Astrocyte of the hippocampus (primary cell): Measurements from ENCODE around the gene PLIN3.
"Not testable (repeated sequence)": the region's sequence is repeated elsewhere in the genome, so short reads cannot be mapped to it uniquely, and the experiment has no call there.

Experiments
- DNase-seq: peaks from one replicate; pipeline ENCODE4 v3.0.0; 2011; ENCODE audit warnings: low read depth, low spot score

Gene PLIN3, protein sequence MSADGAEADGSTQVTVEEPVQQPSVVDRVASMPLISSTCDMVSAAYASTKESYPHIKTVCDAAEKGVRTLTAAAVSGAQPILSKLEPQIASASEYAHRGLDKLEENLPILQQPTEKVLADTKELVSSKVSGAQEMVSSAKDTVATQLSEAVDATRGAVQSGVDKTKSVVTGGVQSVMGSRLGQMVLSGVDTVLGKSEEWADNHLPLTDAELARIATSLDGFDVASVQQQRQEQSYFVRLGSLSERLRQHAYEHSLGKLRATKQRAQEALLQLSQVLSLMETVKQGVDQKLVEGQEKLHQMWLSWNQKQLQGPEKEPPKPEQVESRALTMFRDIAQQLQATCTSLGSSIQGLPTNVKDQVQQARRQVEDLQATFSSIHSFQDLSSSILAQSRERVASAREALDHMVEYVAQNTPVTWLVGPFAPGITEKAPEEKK

DNA sequence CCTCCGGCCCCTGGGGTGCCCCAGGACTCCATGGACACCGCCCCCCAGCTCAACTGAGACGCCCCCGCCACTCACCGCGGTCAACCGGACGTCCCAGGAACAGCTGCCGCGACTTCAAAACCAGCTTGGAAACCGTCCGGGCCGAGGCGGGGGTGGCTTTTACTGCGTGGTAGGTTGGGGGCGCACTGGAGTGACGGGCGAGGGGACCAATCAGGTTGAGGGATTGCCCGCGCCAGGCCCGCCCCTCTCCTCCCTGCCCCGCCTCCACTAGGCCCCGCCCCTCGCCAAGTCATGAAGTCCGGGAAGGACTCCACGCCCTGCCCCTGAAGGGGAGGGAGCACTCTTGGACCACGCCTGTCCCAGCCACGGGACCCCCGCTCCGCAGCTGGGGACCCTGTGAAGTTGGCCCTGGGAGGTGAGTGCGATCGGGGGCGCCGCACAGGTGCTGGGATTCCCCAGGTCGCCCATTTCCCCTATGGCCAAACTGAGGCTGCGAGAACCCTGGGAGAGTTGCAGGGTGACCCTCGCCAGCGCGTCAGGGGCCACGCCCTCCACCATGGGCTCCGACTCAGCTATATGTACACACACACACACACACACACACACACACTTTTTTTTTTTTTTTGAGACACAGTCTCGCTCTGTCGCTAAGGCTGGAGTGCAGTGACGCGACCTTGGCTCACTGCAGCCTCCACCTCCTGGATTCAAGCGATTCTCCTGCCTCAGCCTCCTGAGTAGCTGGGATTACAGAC lies at the start of gene PLIN3:
Gene PLIN3 (minus strand): TSS at position 134 of the 752 bp plus-strand sequence. CDS start 6,273 bp downstream, outside the sequence.
- DNase-seq: peak; percentile 99

- no peak for DNase-seq
Measured at GRCh38 chr19:4916292-4917082, 49.0 kb upstream of the PLIN3 start.

- peak; percentile 84 for DNase-seq
Measured at GRCh38 chr19:4914736-4915501, 47.5 kb upstream of the PLIN3 start.

- DNase-seq: peak; percentile 52
Measured at GRCh38 chr19:4913996-4914735, 46.7 kb upstream of the PLIN3 start.

DNA sequence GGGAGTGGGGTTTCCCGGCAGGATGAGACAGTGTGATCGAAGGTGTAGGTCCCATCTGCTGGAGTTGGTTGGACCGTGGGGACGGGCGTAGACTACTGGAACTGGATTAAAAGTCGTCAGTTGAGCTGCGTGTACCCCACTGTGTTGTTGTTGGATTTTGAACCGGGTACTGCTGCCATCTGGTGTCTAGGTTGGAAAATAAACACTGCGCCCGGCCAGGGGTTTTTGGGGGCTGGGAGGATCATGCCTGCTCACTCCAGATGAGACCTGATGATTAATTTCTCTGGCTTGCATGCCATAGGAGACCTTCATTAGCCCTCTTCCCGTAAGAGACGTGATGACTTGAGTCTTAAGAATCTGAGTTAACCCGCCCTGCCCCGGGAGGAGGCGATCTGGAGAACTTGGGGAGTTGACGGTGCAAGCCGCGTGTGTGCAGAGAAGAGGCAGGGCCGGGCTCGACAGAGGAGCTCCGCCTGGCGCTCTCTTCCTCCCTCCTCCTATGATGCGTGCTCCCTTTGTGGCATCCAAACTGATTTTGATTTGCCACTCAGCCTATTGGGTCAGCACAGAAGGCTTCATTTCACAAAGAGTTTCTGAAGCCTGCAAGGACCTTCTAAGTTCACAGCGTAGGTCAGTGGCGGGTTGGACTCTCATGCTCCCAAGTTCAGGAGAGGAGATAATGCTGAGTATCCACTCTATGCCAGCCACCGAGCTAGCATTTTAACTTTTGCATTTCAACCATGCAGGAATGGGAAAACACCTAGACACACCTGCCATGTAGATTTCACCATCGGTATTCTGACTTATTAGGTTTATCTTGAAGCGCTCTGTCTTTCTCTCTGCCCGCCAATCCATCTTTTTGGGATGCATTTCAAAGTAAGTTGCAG lies 44.6 kb upstream of the PLIN3 start:
- peak; percentile 98 for DNase-seq

DNA sequence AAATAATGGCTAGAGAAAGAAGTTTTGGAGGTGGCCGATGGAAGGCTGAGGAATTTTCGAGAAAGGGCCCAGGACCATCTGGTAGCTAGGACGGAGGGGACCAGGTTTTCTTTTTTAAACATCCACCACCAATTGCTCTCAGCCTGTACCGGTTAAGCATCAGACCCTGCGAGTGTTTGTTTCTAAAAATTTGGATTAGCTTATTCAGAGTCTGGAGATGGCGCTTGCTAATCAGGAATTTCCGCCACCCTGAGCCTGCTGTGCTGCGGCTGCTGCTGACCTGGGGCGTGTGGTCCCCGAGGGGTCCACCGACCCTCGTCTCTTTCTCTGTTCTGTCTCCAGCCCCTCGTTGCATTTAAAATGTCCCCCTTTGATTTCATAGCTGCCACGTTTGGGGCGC lies 43.8 kb upstream of the PLIN3 start:
- DNase-seq: peak; percentile 53

GRCh38 chr19:4910594-4911281 lies 43.3 kb upstream of the PLIN3 start:
- DNase-seq: peak; percentile 87

- DNase-seq: peak; percentile 96
Measured at GRCh38 chr19:4909897-4910593, 42.6 kb upstream of the PLIN3 start.

- DNase-seq: peak; percentile 44
Measured at GRCh38 chr19:4909156-4909896, 41.9 kb upstream of the PLIN3 start, which contains the start of gene UHRF1. TSS of gene UHRF1 (plus strand) at chr19:4909501. CDS start at chr19:4910886, 1,385 bp downstream.

DNA sequence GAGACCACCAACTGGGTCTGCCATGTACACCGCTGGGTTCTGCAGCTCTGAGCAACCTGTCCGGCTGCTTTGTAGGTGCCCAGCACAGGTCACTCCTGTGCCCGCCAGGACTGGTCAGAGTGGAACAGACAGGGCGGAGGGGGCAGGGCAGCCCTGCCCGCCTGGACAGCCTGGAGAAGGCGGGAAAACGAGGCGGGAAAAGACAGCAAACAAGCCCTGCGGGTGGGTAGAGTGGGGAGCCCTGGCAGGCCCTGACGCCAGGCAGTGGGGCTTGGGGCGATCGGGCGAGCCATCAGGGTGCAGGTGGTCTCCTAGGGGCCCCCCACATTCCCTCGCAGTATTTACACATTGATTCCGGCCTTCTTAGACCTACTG lies 41.3 kb upstream of the PLIN3 start:
- no peak for DNase-seq

GRCh38 chr19:4908360-4908759 lies 40.9 kb upstream of the PLIN3 start:
- DNase-seq: no peak

- no peak for DNase-seq
Measured at GRCh38 chr19:4906963-4907362, 39.5 kb upstream of the PLIN3 start.

- no peak for DNase-seq
Measured at GRCh38 chr19:4904481-4904880, 37.0 kb upstream of the PLIN3 start.

GRCh38 chr19:4902796-4903195 lies 35.3 kb upstream of the PLIN3 start, which contains the start of gene ARRDC5:
TSS of gene ARRDC5 (minus strand) at chr19:4902896. CDS start at chr19:4902825, 71 bp downstream.
- no peak for DNase-seq

DNA sequence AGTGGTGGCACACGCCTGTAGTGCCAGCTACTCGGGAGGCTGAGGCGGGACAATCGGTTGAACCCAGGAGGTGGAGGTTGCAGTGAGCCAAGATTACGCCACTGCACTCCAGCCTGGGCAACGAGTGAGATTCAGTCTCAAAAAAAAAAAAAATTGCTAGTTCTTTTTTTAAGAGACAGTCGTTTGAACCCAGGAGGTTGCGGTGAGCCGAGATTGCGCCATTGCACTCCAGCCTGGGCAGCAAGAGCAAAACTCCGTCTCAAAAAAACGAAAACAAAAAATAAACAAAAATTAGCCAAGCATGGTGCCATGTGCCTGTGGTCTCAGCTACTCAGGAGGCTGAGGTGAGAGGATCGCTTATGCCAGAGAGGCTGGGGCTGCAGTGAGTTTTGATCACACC lies 33.4 kb upstream of the PLIN3 start:
- DNase-seq: not testable (repeated sequence)

DNA sequence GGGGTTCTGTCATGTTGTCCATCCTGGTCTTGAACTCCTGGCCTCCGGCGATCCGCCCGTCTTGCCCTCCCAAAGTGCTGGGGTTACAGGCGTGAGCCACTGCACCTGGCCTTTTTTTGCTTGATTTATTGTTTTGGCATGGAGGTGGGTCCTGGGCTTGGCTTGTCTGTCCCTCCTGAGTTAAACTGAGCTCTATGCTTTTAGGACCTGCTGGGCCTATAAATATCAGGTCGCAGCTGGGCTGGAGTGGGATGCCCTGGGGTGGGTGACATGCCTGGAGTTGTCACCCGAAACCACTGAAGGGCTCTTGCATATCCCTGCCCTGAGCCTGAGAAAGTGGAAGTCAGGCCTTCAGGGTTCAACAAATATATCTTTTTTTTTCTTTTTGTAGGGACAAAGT lies 29.7 kb upstream of the PLIN3 start:
- DNase-seq: no peak

DNA sequence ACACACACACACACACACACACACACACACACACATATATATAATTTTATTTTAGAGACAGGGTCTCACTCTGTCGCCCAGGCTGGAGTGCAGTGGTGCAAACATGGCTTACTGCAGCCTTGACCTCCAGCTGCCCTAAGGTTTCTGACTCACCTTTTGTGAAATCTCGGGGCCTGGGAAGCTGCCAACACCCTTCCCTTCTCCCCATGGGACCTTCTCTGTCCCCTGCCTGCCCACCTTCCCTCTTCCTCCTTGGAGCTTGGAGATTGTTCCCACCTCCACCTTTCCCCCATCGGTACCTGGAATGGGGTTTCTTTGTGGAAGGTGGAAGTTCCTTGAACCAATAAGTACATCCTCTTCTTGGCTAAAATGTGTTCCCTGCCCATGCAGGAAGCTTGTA lies 28.9 kb upstream of the PLIN3 start:
- peak; percentile 39 for DNase-seq
